ENCODE data around the gene BOD1L1. TPM values are rescaled to one million over a fixed set of nuclear protein-coding genes. Genes with fewer than 3 reads are reported as not detected.
"Not testable (repeated sequence)": the region's sequence is repeated elsewhere in the genome, so short reads cannot be mapped to it uniquely, and the experiment has no call there.

BOD1L1 gene
- total and polyA plus RNA-seq, 5 donors from 2014 or later: 1.4 to 48.9 (median 1.8) TPM

DNA sequence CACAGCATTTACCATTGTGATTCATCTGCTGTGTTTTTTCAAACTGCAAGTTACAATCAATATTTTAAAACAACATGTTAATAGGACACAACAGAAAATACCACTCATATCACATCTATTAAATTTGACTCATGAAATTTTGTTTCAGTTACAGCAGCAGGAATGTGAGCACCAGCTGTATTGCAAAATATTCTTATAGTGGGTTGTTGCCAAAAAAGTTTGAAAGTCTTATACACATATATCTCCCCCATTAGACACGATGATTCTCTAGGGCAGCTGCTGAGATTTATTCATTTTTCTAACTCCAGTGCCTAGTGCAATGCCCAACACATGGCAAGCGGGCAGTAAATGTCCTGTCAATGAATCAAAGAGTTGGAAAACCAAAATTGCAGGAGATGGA is 56.6 kb downstream of the BOD1L1 start:
- Histone ChIP-seq H3K9me3 (ENCODE audit: control insufficient read depth in 2 of 2, low read length in 2 of 2) (no peaks in the 10 kb centered on the region), H3K36me3 (ENCODE audit: control insufficient read depth, insufficient read depth, low read length) (peaks cover 61% of the 10 kb centered on the region), H3K27ac (ENCODE audit: insufficient read depth, low read length, poor library complexity, severe bottlenecking) (no peak overlapping the region), H3K27me3 (ENCODE audit: control insufficient read depth, insufficient read depth, low read length) (no peaks in the 10 kb centered on the region), H3K4me1 (ENCODE audit: control insufficient read depth, insufficient read depth, low read length, poor library complexity, severe bottlenecking) (no peaks in the 10 kb centered on the region), H3K4me3 (ENCODE audit: low read depth, low read length) (no peak overlapping the region)
- H3K27ac Mint-ChIP-seq: peak overlapping the region in 1 of 3 donors; percentile 29
- ATAC-seq (ENCODE audit: low read depth in 2 of 2) (no peak), DNase-seq (no peak)
- H3K9me3 Mint-ChIP-seq: peaks cover 0 to 2% (median 0%) of the 10 kb centered on the region in 7 donors
- H3K36me3 Mint-ChIP-seq: peaks cover 56% of the 10 kb centered on the region
- H3K4me3 Mint-ChIP-seq: no peak overlapping the region
- no peaks in the 10 kb centered on the region for H3K27me3 Mint-ChIP-seq
- peaks cover 0 to 2% (median 0%) of the 10 kb centered on the region in 4 donors for H3K4me1 Mint-ChIP-seq

DNA sequence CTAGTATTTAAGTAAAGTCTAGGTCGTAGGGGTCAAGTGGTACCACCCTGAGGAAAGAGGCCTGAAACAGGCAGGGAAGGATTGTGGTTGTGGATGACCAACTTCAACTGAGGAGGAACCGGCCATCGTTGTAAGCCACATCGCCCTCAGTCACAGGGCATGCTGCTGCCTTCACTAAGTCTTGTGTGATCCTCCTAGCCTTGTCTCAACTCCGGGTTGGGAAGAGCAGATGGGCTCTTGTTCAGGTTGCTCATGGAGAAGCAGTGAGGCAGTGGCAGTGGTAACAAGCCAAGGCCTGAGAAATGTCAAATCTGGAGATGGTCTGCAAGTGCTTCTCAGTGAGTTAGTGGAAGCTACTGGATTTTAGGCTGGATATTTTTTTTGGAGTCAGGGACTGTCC is 60.4 kb downstream of the BOD1L1 start:
- no peak overlapping the region for H3K4me3 Mint-ChIP-seq
- Histone ChIP-seq H3K36me3 (ENCODE audit: control insufficient read depth, insufficient read depth, low read length) (peaks cover 36% of the 10 kb centered on the region), H3K4me1 (ENCODE audit: control insufficient read depth, insufficient read depth, low read length, poor library complexity, severe bottlenecking) (no peaks in the 10 kb centered on the region), H3K9me3 (ENCODE audit: control insufficient read depth in 2 of 2, low read length in 2 of 2) (no peaks in the 10 kb centered on the region), H3K27ac (ENCODE audit: insufficient read depth, low read length, poor library complexity, severe bottlenecking) (no peak overlapping the region), H3K27me3 (ENCODE audit: control insufficient read depth, insufficient read depth, low read length) (no peaks in the 10 kb centered on the region), H3K4me3 (ENCODE audit: low read depth, low read length) (no peak overlapping the region)
- peaks cover 0 to 2% (median 0%) of the 10 kb centered on the region in 7 donors for H3K9me3 Mint-ChIP-seq
- H3K36me3 Mint-ChIP-seq: peaks cover 48% of the 10 kb centered on the region
- no peak for ATAC-seq (ENCODE audit: low read depth in 2 of 2)
- peaks cover 0 to 2% (median 0%) of the 10 kb centered on the region in 4 donors for H3K4me1 Mint-ChIP-seq
- peak overlapping the region in 1 of 3 donors; percentile 2 for H3K27ac Mint-ChIP-seq
- no peaks in the 10 kb centered on the region for H3K27me3 Mint-ChIP-seq
- DNase-seq: no peak

DNA sequence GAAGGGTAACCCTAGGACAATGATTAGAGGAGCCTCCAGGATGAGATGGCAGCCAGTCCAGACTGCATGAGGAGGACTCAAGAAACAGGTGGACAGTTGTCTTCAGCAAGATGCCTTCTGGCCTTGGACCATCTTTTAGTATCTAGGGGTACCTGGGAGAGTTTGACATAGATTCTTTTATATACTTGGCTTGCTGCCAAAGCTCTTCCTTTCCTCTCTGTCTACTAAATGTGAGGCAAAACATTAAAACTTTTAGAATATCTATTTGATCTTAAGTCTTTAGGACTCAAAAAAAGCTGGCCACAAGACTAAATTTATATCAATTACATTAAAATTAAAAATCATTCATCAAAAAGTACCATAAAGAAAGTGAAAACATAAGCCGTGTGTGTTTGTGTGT is 64.6 kb downstream of the BOD1L1 start:
- Histone ChIP-seq H3K36me3 (ENCODE audit: control insufficient read depth, insufficient read depth, low read length) (peaks cover 3% of the 10 kb centered on the region), H3K4me1 (ENCODE audit: control insufficient read depth, insufficient read depth, low read length, poor library complexity, severe bottlenecking) (no peaks in the 10 kb centered on the region), H3K9me3 (ENCODE audit: control insufficient read depth in 2 of 2, low read length in 2 of 2) (no peaks in the 10 kb centered on the region), H3K27me3 (ENCODE audit: control insufficient read depth, insufficient read depth, low read length) (no peaks in the 10 kb centered on the region), H3K27ac (ENCODE audit: insufficient read depth, low read length, poor library complexity, severe bottlenecking) (no peak overlapping the region), H3K4me3 (ENCODE audit: low read depth, low read length) (no peak overlapping the region)
- H3K4me3 Mint-ChIP-seq: no peak overlapping the region
- ATAC-seq (ENCODE audit: low read depth in 2 of 2) (no peak), DNase-seq (no peak)
- H3K9me3 Mint-ChIP-seq: peaks cover 0 to 3% (median 0%) of the 10 kb centered on the region in 7 donors
- H3K36me3 Mint-ChIP-seq: peaks cover 14% of the 10 kb centered on the region
- no peak overlapping the region for H3K27ac Mint-ChIP-seq
- H3K27me3 Mint-ChIP-seq: no peaks in the 10 kb centered on the region
- peaks cover 0 to under 1% (median 0%) of the 10 kb centered on the region in 4 donors for H3K4me1 Mint-ChIP-seq

DNA sequence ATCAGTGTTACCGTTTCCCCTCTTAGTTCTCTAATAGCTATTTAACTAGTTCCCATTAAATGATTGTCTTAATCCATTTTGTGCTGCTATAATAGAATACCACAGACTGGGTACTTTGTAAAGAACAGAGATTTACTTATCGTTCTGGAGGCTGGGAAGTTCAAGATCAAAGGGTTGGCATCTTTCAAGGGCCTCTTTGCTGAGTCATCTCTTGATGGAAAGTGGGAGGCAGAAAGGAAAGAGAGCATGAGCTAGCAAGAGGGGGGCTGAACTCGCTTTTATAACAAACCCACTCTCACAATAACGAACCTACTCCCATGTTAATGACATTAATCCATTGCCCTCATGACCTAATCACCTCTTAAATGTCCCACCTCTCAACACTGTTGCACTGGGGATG is 65.9 kb downstream of the BOD1L1 start:
- no peaks in the 10 kb centered on the region for H3K27me3 Mint-ChIP-seq
- ATAC-seq (ENCODE audit: low read depth in 2 of 2): no peak
- peaks cover 0 to 5% (median 0%) of the 10 kb centered on the region in 7 donors for H3K9me3 Mint-ChIP-seq
- H3K36me3 ChIP-seq (ENCODE audit: control insufficient read depth, insufficient read depth, low read length): no peaks in the 10 kb centered on the region
- H3K27ac Mint-ChIP-seq: no peak overlapping the region
- DNase-seq: no peak
- no peak overlapping the region for H3K4me3 Mint-ChIP-seq
- no peaks in the 10 kb centered on the region for H3K4me1 ChIP-seq (ENCODE audit: control insufficient read depth, insufficient read depth, low read length, poor library complexity, severe bottlenecking)
- no peak overlapping the region for H3K27ac ChIP-seq (ENCODE audit: insufficient read depth, low read length, poor library complexity, severe bottlenecking)
- H3K36me3 Mint-ChIP-seq: peaks cover 6% of the 10 kb centered on the region
- peaks cover 4% of the 10 kb centered on the region for H3K27me3 ChIP-seq (ENCODE audit: control insufficient read depth, insufficient read depth, low read length)
- no peak overlapping the region for H3K4me3 ChIP-seq (ENCODE audit: low read depth, low read length)
- no peaks in the 10 kb centered on the region for H3K4me1 Mint-ChIP-seq
- no peaks in the 10 kb centered on the region for H3K9me3 ChIP-seq (ENCODE audit: control insufficient read depth in 2 of 2, low read length in 2 of 2)

DNA sequence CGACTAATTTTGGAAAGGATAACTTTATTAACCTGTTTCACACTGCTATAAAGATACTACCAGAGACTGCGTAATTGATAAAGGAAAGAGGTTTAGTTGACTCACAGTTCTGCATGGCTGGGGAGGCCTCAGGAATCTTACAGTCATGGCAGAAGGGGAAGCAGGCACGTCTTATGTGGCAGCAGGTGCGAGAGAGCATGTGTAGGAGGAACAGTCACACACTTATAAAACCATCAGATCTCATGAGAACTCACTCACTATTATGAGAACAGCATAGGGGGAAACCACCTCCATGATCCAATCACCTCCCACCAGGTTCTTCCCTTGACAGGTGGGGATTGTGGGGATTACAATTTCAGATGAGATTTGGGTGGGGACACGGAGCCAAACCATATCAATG is 67.4 kb downstream of the BOD1L1 start:
- not testable (repeated sequence) for H3K4me1 ChIP-seq (ENCODE audit: control insufficient read depth, insufficient read depth, low read length, poor library complexity, severe bottlenecking); H3K9me3 ChIP-seq (ENCODE audit: control insufficient read depth in 2 of 2, low read length in 2 of 2); H3K9me3 Mint-ChIP-seq; H3K4me3 ChIP-seq (ENCODE audit: low read depth, low read length); H3K4me3 Mint-ChIP-seq; H3K27me3 Mint-ChIP-seq; H3K27ac Mint-ChIP-seq; H3K36me3 ChIP-seq (ENCODE audit: control insufficient read depth, insufficient read depth, low read length); H3K27ac ChIP-seq (ENCODE audit: insufficient read depth, low read length, poor library complexity, severe bottlenecking); H3K27me3 ChIP-seq (ENCODE audit: control insufficient read depth, insufficient read depth, low read length); H3K36me3 Mint-ChIP-seq; DNase-seq; ATAC-seq (ENCODE audit: low read depth in 2 of 2); H3K4me1 Mint-ChIP-seq

DNA sequence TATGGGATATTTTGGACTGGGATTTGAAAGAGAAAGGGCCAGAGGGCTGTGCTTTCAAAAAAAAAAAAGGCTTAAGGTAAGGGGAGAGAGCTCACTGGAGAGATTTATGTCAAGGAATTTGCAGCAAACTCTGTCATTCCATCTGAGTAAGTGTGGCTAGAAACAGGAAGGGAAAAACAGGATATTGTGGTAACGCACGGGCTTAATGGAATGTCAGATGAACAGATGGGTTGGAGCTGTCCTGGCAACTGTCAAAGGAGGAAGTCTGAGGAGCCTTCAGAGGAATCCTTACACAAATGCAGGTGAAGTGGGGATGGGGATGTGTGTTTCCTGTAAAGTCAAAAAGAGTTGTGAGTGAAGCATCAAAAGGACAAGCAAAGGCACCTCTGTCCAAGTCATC is 68.1 kb downstream of the BOD1L1 start:
- Histone ChIP-seq H3K4me1 (ENCODE audit: control insufficient read depth, insufficient read depth, low read length, poor library complexity, severe bottlenecking) (no peaks in the 10 kb centered on the region), H3K36me3 (ENCODE audit: control insufficient read depth, insufficient read depth, low read length) (no peaks in the 10 kb centered on the region), H3K4me3 (ENCODE audit: low read depth, low read length) (no peak overlapping the region), H3K27me3 (ENCODE audit: control insufficient read depth, insufficient read depth, low read length) (peaks cover 4% of the 10 kb centered on the region), H3K27ac (ENCODE audit: insufficient read depth, low read length, poor library complexity, severe bottlenecking) (no peak overlapping the region), H3K9me3 (ENCODE audit: control insufficient read depth in 2 of 2, low read length in 2 of 2) (no peaks in the 10 kb centered on the region)
- Mint-ChIP-seq H3K9me3 (peaks cover 0 to 5% (median 0%) of the 10 kb centered on the region in 7 donors), H3K27me3 (peaks cover 3% of the 10 kb centered on the region), H3K36me3 (no peaks in the 10 kb centered on the region), H3K4me1 (no peaks in the 10 kb centered on the region), H3K27ac (no peak overlapping the region), H3K4me3 (peak overlapping the region in 1 of 4 donors; percentile 22)
- ATAC-seq (ENCODE audit: low read depth in 2 of 2) (no peak), DNase-seq (no peak)

DNA sequence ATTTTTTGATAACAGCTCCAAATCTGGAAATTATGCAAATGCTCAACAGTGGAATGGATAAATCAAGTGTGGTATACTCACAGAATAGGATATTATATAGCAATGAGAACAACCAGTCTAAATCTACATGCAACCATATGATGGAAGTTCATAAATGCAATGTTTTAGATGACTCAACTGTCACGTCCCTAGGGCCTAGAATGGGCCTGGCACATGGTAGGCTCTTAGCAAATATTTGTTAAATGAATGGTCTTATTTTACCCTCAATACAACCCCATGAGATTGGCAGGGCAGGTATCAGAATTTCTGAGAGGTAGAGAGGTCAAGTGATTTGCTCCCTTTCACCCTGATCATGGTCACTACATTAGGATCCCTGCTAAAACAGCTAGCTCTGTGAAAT is 68.6 kb downstream of the BOD1L1 start:
- H3K27ac Mint-ChIP-seq: no peak overlapping the region
- no peak overlapping the region for H3K4me3 Mint-ChIP-seq
- Histone ChIP-seq H3K36me3 (ENCODE audit: control insufficient read depth, insufficient read depth, low read length) (no peaks in the 10 kb centered on the region), H3K4me3 (ENCODE audit: low read depth, low read length) (no peak overlapping the region), H3K27ac (ENCODE audit: insufficient read depth, low read length, poor library complexity, severe bottlenecking) (no peak overlapping the region), H3K9me3 (ENCODE audit: control insufficient read depth in 2 of 2, low read length in 2 of 2) (no peaks in the 10 kb centered on the region), H3K27me3 (ENCODE audit: control insufficient read depth, insufficient read depth, low read length) (peaks cover 4% of the 10 kb centered on the region), H3K4me1 (ENCODE audit: control insufficient read depth, insufficient read depth, low read length, poor library complexity, severe bottlenecking) (no peaks in the 10 kb centered on the region)
- DNase-seq (no peak), ATAC-seq (ENCODE audit: low read depth in 2 of 2) (no peak)
- H3K27me3 Mint-ChIP-seq: peaks cover 7% of the 10 kb centered on the region
- no peaks in the 10 kb centered on the region for H3K36me3 Mint-ChIP-seq
- H3K9me3 Mint-ChIP-seq: peaks cover 0 to 5% (median 0%) of the 10 kb centered on the region in 7 donors
- H3K4me1 Mint-ChIP-seq: no peaks in the 10 kb centered on the region

DNA sequence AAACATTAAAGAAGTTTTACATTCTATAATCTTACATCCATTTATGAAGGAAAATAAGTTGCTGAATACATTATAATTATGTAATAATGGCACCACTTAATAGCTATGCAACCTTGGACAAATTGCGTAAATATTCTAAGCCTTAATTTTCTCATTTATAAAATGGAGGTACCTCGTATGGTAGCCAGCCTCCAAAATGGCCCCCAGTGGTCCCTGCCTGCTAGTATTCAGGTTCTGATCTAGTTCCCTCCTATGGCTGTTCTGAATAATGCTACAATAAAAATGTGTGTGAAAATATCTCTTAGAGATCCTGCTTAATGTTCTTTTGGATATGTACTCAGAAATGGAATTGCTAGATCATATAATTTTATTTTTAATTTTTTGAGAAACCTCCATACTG is 72.2 kb downstream of the BOD1L1 start:
- H3K4me1 ChIP-seq (ENCODE audit: control insufficient read depth, insufficient read depth, low read length, poor library complexity, severe bottlenecking): no peaks in the 10 kb centered on the region
- Mint-ChIP-seq H3K4me3 (no peak overlapping the region), H3K9me3 (peaks cover 0 to 10% (median 1%) of the 10 kb centered on the region in 7 donors), H3K36me3 (no peaks in the 10 kb centered on the region), H3K27me3 (peaks cover 32% of the 10 kb centered on the region), H3K27ac (no peak overlapping the region), H3K4me1 (no peaks in the 10 kb centered on the region)
- no peaks in the 10 kb centered on the region for H3K36me3 ChIP-seq (ENCODE audit: control insufficient read depth, insufficient read depth, low read length)
- ATAC-seq (ENCODE audit: low read depth in 2 of 2) (no peak), DNase-seq (no peak)
- no peak overlapping the region for H3K4me3 ChIP-seq (ENCODE audit: low read depth, low read length)
- no peaks in the 10 kb centered on the region for H3K9me3 ChIP-seq (ENCODE audit: control insufficient read depth in 2 of 2, low read length in 2 of 2)
- H3K27ac ChIP-seq (ENCODE audit: insufficient read depth, low read length, poor library complexity, severe bottlenecking): no peak overlapping the region
- peaks cover 14% of the 10 kb centered on the region for H3K27me3 ChIP-seq (ENCODE audit: control insufficient read depth, insufficient read depth, low read length)
